LNCaP clone FGC (cell line): ENCODE measurements around the gene RANBP9.

Experiments
- DNase-seq: peaks from one replicate; pipeline ENCODE4 v3.0.0-alpha.2; 2011; ENCODE audit warnings: low read depth
- H3K4me3 ChIP-seq: 2 replicates; pipeline ENCODE4 v1.5.1; 2011; ENCODE audit warnings: mild to moderate bottlenecking, low read depth, low read length, control low read depth
- TF ChIP-seq, protein P1 (sequence below): IDR thresholded peaks from 2 replicates; pipeline ENCODE4 v1.5.1; 2012; ENCODE audit warnings: mild to moderate bottlenecking; ENCODE audit not compliant: control insufficient read depth, insufficient read depth; ENCODE audit errors: extremely low read depth

Gene RANBP9

DNA sequence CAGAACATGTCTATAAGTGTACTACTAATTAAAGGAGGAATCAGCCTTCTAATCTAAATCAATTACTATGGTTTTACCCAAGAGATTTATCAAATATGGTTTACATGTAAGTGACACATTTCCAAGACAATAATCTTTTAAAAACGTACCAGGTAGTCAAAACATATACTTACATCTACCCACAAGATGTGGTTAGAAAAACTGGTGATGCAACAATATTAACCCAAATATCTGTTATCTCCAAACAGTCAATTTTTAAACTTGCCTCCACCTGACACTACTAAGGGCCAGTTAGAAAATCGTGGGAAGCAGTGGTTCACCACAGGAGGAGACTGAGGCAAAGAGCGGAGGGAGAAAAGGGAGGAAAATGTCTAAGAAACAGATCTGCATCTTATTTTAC lies 68.5 kb downstream of the RANBP9 start:
- H3K4me3 ChIP-seq = no peak overlapping the region
- no peak for DNase-seq
- TF ChIP-seq, protein P1, sequence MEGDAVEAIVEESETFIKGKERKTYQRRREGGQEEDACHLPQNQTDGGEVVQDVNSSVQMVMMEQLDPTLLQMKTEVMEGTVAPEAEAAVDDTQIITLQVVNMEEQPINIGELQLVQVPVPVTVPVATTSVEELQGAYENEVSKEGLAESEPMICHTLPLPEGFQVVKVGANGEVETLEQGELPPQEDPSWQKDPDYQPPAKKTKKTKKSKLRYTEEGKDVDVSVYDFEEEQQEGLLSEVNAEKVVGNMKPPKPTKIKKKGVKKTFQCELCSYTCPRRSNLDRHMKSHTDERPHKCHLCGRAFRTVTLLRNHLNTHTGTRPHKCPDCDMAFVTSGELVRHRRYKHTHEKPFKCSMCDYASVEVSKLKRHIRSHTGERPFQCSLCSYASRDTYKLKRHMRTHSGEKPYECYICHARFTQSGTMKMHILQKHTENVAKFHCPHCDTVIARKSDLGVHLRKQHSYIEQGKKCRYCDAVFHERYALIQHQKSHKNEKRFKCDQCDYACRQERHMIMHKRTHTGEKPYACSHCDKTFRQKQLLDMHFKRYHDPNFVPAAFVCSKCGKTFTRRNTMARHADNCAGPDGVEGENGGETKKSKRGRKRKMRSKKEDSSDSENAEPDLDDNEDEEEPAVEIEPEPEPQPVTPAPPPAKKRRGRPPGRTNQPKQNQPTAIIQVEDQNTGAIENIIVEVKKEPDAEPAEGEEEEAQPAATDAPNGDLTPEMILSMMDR = no peak

DNA sequence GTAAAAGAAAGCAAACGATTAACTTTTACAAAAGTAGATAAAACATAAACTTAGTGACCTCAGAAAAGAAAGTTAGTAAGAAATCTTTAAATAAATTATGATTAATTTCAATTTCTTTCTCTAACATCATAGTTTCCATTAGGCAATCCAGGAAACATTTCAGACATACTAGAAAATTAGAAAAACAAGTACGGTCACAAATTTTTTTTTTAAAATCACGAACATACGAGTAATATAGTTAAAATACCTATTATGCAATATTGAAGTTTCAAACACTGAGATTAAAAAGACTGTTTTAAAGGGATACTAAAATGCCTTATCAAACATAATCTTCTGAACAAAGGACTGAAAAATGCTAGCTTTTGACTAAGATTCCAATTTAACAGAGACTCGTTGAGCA lies 70.3 kb downstream of the RANBP9 start:
- TF ChIP-seq, protein P1 = no peak
- no peak overlapping the region for H3K4me3 ChIP-seq
- no peak for DNase-seq

DNA sequence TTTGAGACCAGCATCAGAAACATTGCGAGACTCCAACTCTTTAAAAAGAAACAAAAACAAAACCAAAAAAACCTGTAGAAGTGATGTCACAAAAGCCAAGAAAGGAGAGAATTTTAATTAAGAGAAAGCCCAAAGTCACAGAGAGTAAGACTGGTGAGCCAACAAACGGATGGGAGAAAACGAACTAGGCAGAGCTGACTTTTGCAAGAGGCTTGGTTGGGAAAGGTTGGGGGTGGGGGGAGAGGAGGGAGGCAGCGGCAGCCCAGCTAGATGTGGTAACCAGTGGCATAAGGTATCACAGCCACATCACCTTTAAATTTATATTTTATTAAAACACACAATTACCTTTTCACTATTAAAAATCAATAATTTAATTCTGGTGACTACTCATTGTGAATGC lies 73.0 kb downstream of the RANBP9 start:
- no peak for DNase-seq
- TF ChIP-seq, protein P1 = no peak
- no peak overlapping the region for H3K4me3 ChIP-seq

DNA sequence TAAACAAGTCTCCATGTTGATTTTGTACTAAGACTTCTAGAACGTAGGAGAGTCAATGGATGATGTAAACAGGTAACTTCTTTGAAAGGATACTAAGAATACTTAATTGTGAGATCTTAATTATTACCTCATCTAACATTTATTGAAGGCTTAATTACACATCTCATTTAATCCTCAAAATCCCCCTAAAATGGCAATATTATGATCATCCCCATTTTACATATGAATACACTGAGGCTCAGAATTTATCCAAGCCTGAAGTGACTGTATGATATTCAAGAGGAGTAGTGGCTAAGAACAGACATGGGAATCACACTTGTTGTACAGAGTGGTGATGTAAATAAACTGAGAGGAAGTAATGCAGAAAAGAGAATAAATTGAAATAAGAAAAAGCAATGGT lies 73.6 kb downstream of the RANBP9 start:
- H3K4me3 ChIP-seq = no peak overlapping the region
- TF ChIP-seq, protein P1 = no peak
- DNase-seq = no peak

DNA sequence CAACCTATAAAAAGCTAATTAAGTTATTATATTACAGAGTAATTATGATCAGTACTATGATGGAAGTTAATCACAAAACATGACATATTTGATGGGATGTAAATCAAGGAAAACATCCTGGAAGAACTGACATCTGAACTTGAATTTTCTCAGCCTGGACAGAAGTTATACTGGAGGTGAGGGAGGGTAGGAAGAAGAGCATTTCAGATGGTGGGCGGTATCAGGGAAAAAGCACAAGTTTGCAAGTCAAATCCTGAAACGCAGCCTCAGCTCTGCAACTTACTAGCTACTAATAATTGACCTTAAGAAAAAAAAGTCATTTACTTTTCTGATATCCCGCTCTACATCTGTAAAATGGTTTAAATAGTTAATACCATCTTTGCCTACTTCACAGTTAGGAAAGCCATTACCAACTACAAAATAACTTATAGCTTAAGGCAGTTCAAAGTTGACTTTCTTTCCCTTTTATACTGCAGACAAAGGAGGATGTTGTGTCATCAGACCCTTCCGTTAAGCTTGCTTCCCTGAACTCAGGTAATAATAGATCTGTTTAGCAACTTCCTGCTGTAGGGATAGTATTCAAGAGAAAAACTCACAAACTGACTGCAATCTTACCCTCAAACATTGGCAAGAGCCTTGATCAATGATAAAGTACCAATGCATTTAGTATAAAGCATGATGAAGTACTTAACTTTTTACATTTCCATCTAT lies 75.5 kb downstream of the RANBP9 start:
- H3K4me3 ChIP-seq = no peak overlapping the region
- TF ChIP-seq, protein P1 = no peak
- no peak for DNase-seq

DNA sequence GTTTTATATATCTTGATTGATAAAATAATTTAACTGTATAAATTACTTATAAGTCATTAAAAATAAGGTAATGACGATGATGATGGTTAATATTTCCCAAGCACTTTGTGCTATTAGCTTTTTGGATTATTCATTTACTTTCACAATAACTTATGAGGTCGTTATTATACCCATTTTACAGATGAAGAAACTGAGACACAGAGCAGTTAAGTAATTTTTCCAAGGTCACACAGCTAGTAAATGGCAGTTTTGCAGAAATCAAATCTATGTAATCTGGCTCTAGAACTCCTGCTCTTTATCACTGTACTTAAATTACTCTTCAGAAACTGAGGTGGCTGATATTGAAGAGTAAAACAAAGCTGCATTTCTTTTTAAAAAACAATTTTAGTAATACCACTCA lies 78.3 kb downstream of the RANBP9 start:
- H3K4me3 ChIP-seq = no peak overlapping the region
- TF ChIP-seq, protein P1 = no peak
- DNase-seq = no peak

DNA sequence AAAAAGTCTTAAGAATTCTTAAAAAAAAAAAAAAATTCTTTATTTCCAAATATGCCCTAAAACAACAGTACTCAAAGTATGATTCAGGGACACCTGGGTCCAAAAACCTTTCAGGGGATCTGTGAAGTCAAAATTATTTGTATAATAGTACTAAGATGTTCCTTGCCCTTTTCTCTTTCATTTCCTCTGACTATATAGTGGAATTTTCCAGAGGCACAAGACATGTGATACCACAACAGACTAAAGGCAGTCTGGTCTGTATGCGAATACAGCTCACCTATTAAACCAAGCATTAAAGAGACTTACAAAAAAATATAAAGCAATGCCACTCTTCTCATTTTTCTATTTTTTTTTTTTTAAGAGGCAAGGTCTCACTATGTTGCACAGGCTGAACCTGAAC lies 81.1 kb downstream of the RANBP9 start:
- H3K4me3 ChIP-seq = no peak overlapping the region
- DNase-seq = no peak

More for the DNA sequence above, 81.1 kb downstream of the RANBP9 start:
- TF ChIP-seq, protein P1 = no peak
